Thyroid gland (tissue), 4 donors: ENCODE measurements around the gene CDC6. TPM values are rescaled to one million over a fixed set of nuclear protein-coding genes. Genes with fewer than 3 reads are reported as not detected.

Source experiments
- DNase-seq, 2 donors: peaks; one replicate each; pipeline ENCODE4 v3.0.0-alpha.2; 2019
- H3K27ac ChIP-seq, 3 donors: fragments of 200-600 bp; sonication (generic); 1 replicate in 2 of 3; 2 replicates in 1 of 3; pipeline ENCODE4 v1.5.1; 2016 to 2019; ENCODE audit warnings: mild to moderate bottlenecking in 1 of 3, moderate library complexity in 1 of 3
- H3K27me3 ChIP-seq: fragments of 200-600 bp; sonication (generic); one replicate; pipeline ENCODE4 v1.5.1; 2019
- H3K36me3 ChIP-seq, 2 donors: fragments of 200-600 bp; sonication (generic); one replicate each; pipeline ENCODE4 v1.5.1; 2016 to 2019
- H3K4me1 ChIP-seq, 2 donors: fragments of 200-600 bp; sonication (generic); one replicate each; pipeline ENCODE4 v1.5.1; 2017 to 2019
- H3K4me3 ChIP-seq, 3 donors: fragments of 200-600 bp; sonication (generic); replicated peaks in 1 of 3; 1 replicate in 2 of 3; 2 replicates in 1 of 3; pipeline ENCODE4 v1.5.1; 2016; ENCODE audit warnings: mild to moderate bottlenecking in 1 of 3
- H3K9me3 ChIP-seq: fragments of 200-600 bp; sonication (generic); one replicate; pipeline ENCODE4 v1.5.1; 2017
- CTCF ChIP-seq, 6 experiments: fragments of 200-600 bp in 3 of 6; fragments of 450-650 bp in 3 of 6; sonication (generic) in 3 of 6; IDR thresholded peaks; one replicate each; pipeline ENCODE4 v1.5.1; 2016 to 2019; ENCODE audit warnings: antibody characterized with exemption in 6 of 6, mild to moderate bottlenecking in 2 of 6, inconsistent platforms in 1 of 6, moderate library complexity in 1 of 6
- POLR2A ChIP-seq, 2 donors: fragments of 450-650 bp; IDR thresholded peaks; one replicate each; pipeline ENCODE4 v1.6.1; 2017; ENCODE audit warnings: antibody characterized with exemption in 2 of 2, mild to moderate bottlenecking in 2 of 2, moderate library complexity in 1 of 2
- WGBS, 2 donors: methylation state at CpG; one replicate each; pipeline ENCODE4 v1.1.5; 2017; 5-methylcytosine and 5-hydroxymethylcytosine counted together
- intact Hi-C: fragments of 100-400 bp; cut with DNase I; formaldehyde crosslinking; loops from one replicate; pipeline ENCODE4 v1.15.1; 2023
- total RNA-seq, 4 donors: library from RNA; depleted of rRNA; stranded (reverse); fragments of >200 nt; gene quantifications; one replicate each; pipeline ENCODE4 v1.2.3, GENCODE V29; 2016

Gene CDC6
- 1 to 10 TPM in 1 of 4 donors, under 1 TPM in 3; 0.63 to 5.2 (median 0.79) TPM for total RNA-seq

GRCh38 chr17:40287494-40288369, at the start of gene CDC6:
Gene CDC6 (plus strand): TSS chr17:40287879. CDS start chr17:40289421, 1,542 bp downstream.
- no peak for TF ChIP-seq CTCF (IDR thresholded peaks at IDR 0.05)
- peak in 1 of 2 donors; percentile 28 for TF ChIP-seq POLR2A (IDR thresholded peaks at IDR 0.05)
- Histone ChIP-seq H3K9me3 (no peaks in the 10 kb centered on the region), H3K27me3 (no peaks in the 10 kb centered on the region), H3K4me3 (peak within 1 kb of the TSS in 2 of 3 donors; percentile 1 to 12), H3K4me1 (peaks cover 5 to 7% of the 10 kb centered on the region in 2 donors), H3K36me3 (no peaks in the 10 kb centered on the region), H3K27ac (no peak within 1 kb of the TSS)
- 1% methylated on average over 40 to 47 of the region's 47 CpGs for WGBS, 2 donors
- intact Hi-C loops = no loop called here
- peak; percentile 99 for DNase-seq

GRCh38 chr17:40241252-40241834, 46.3 kb upstream of the CDC6 start:
- WGBS, 2 donors = 88 to 94% methylated on average over 4 of the region's 4 CpGs
- no peak for DNase-seq
- H3K27ac ChIP-seq = no peak overlapping the region

GRCh38 chr17:40242774-40243173, 44.9 kb upstream of the CDC6 start:
- H3K36me3 ChIP-seq = no peaks in the 10 kb centered on the region
- 92% methylated on average over 3 of the region's 3 CpGs for WGBS, 2 donors
- no peak overlapping the region for H3K27ac ChIP-seq
- no peak for TF ChIP-seq CTCF (IDR thresholded peaks at IDR 0.05)
- TF ChIP-seq POLR2A (IDR thresholded peaks at IDR 0.05) = no peak
- H3K9me3 ChIP-seq = no peaks in the 10 kb centered on the region
- H3K27me3 ChIP-seq = no peaks in the 10 kb centered on the region
- intact Hi-C loops = no loop called here
- no peak for DNase-seq
- H3K4me1 ChIP-seq = peaks cover 10 to 31% of the 10 kb centered on the region in 2 donors
- no peak overlapping the region for H3K4me3 ChIP-seq

More at GRCh38 chr17:40241252-40241834, 46.3 kb upstream of the CDC6 start:
- TF ChIP-seq POLR2A (IDR thresholded peaks at IDR 0.05) = no peak
- TF ChIP-seq CTCF (IDR thresholded peaks at IDR 0.05) = no peak
- H3K36me3 ChIP-seq = no peaks in the 10 kb centered on the region
- no peaks in the 10 kb centered on the region for H3K27me3 ChIP-seq
- intact Hi-C loops = no loop called here
- peaks cover 10 to 31% of the 10 kb centered on the region in 2 donors for H3K4me1 ChIP-seq
- no peak overlapping the region for H3K4me3 ChIP-seq
- H3K9me3 ChIP-seq = no peaks in the 10 kb centered on the region

- Histone ChIP-seq H3K27ac (peak overlapping the region in 2 of 3 donors; percentile 5 to 37), H3K4me3 (no peak overlapping the region), H3K9me3 (no peaks in the 10 kb centered on the region), H3K4me1 (peaks cover 10 to 35% of the 10 kb centered on the region in 2 donors), H3K36me3 (no peaks in the 10 kb centered on the region), H3K27me3 (no peaks in the 10 kb centered on the region)
- intact Hi-C loops = no loop called here
- WGBS, 2 donors = 90 to 96% methylated on average over 3 of the region's 3 CpGs
- no peak for DNase-seq
- TF ChIP-seq POLR2A (IDR thresholded peaks at IDR 0.05) = no peak
- TF ChIP-seq CTCF (IDR thresholded peaks at IDR 0.05) = no peak
Measured at GRCh38 chr17:40243761-40244160, 43.9 kb upstream of the CDC6 start.

- intact Hi-C loops = no loop called here
- Histone ChIP-seq H3K4me1 (peaks cover 15 to 36% of the 10 kb centered on the region in 2 donors), H3K27ac (peak overlapping the region in 1 of 3 donors; percentile 5), H3K27me3 (no peaks in the 10 kb centered on the region), H3K9me3 (no peaks in the 10 kb centered on the region), H3K4me3 (no peak overlapping the region), H3K36me3 (no peaks in the 10 kb centered on the region)
- TF ChIP-seq POLR2A (IDR thresholded peaks at IDR 0.05) = no peak
- no peak for TF ChIP-seq CTCF (IDR thresholded peaks at IDR 0.05)
- 71 to 82% methylated on average over 4 of the region's 4 CpGs for WGBS, 2 donors
- DNase-seq = peak; percentile 20 to 24
Measured at GRCh38 chr17:40244255-40244654, 43.4 kb upstream of the CDC6 start.
